Measurements from ENCODE around the gene GAD2. TPM values are rescaled to one million over a fixed set of nuclear protein-coding genes. Genes with fewer than 3 reads are reported as not detected.

The GAD2 gene
- total RNA-seq = not detected

- no peak for DNase-seq
These were observed at the start of gene GAD2 for GRCh38 chr10:26216585-26217395. TSS of gene GAD2 (plus strand) at chr10:26216774. CDS start at chr10:26216810, 36 bp downstream.

DNA sequence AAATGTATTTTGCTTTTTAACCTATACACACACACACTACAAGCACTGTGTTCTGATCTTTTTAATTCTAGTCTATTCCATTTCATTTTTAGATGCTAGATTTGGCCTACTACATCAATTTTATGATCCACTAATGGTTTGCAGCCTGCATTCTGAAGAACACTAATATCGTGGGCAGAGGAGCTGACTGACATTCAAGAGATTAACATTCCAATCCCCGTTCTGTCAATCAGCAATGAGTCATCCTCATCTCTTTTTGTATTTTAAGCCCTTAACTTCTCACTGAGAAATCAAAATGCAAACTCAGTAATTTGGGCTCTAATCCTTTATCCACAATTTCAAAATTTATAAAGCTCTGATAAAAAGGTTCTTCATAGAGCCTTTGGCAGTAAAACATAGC, 47.1 kb upstream of the GAD2 start:
- no peak for DNase-seq

- DNase-seq = no peak
These were observed 44.4 kb upstream of the GAD2 start for GRCh38 chr10:26172131-26172530.

DNA sequence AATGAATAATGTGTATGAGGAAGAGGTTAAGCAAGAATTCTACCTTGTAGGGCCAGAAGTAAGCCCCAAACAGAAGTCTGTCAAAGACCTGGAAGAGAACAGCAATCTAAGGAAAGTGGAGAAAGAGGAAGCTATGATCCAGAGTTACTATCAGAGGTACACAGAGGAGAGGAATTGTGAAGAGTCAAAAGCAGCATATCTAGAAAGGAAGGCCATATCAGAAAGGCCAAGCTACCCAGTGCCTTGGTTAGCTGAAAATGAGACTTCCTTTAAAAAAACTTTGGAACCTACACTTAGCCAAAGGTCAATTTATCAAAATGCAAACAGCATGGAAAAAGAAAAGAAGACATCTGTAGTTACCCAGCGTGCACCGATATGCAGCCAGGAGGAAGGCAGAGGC, 42.7 kb upstream of the GAD2 start:
- DNase-seq = no peak

- no peak for DNase-seq
These were observed 39.2 kb upstream of the GAD2 start for GRCh38 chr10:26177341-26177740.

DNA sequence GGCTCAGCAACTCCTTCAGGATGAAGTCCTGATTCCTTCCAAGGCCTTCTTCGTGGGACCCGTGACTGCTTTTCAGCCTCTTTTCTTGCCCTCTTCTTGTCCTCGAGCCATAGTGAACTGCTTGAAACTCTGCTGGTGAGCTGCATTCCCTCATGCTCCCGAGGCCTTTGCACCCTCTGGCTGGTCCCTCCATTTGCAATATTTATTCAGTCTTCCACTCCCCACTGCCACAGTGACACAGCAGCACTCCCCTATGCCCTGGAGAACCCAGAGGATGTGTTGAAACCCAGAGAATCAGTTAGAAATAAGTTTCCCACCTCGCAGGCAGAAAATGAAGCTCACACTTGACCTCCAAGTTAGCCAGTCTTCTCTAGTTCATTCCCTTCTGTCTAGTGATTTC, 22.3 kb upstream of the GAD2 start:
- DNase-seq = no peak

DNA sequence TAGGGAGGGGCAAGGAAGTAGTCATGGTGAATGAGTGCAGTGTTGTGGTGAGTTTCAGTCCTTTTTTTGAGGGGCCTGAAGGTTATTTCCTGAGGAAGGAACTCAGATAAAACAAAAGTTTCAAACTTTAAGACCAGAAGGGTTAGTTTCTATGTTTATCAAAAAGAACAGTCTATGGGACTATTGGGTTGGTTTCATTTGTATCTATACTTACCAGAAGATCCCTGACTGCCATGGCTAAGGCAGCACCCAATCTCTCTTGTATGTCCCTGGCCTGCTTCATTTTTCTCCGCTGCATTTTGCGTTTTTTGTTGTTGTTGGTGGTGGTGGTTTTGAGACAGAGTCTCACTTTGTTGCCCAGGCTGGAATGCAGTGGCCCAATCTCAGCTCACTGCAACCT, 19.3 kb upstream of the GAD2 start:
- DNase-seq = no peak

- no peak for DNase-seq
These were observed 18.5 kb upstream of the GAD2 start for GRCh38 chr10:26198119-26198518.

DNA sequence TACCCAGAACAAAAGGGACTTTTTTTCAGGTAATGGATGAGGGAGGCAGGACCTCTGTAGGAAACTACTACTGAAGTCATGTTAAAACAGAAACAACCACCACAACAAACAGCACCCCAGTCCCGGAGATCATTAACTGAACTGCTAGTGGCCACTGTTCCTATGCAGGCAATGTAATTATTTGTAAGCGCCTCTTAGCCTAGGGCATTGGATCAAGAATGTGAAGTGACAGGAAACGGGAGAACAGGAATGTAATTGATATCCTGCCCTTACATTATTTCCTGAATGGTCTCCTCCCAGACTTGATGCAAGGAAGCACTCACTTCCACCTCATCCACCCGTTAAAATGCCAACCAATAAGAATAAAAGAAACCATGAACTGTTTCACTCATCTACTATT, 16.7 kb upstream of the GAD2 start:
- no peak for DNase-seq

- no peak for DNase-seq
These were observed 11.4 kb upstream of the GAD2 start for GRCh38 chr10:26205223-26205622.

DNA sequence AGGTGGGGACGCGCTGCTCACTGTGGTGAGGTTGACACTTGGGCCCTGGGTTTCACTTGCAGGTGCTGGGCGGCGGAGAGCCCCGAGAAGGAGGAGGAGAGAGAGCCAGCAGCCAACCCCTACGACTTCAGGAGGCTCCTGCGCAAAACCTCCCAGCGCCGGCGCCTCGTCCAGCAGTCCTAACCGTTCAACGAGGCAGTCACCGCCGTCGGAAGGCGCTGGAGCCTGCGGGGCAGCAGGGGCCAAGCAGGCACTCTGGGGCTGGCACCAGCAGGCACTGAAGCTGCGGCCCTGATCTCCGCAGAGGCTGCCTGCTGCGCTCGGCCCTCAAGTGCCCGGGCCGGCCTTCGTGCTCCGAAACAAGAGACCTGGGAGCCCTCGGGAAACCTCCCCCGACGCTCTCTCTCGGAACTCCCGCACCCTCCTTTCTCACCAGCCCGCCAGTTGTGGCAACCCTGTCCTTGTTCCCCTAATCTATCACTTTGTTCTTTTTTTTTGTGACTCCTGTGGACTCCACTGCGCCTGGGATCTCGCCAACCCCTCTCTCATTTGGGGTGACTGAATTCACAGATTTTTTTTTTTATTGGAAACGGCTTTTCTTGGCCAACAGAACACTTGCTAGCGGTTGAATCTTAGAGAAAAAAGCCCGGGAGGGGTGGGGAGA, 4.7 kb upstream of the GAD2 start:
- DNase-seq = no peak

DNA sequence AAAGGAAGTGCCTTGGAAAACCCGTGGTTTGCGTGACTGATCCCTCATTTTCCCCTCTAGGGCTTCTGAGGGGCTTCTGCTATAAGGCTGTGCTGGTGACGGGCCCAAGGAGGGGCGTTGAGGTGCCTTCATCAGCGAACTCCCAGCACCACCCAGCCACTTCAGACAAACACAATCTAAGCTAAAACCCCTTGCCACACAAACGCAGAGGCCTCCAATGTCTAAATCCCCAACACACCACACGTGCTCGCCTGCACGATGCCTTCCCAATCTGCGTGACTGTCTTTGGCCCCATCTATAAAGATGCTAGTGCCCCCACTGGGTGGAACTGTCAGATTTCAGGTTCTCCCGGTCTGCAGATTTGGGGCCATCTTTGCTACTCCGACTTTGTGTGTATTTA, 4.1 kb upstream of the GAD2 start:
- no peak for DNase-seq

DNA sequence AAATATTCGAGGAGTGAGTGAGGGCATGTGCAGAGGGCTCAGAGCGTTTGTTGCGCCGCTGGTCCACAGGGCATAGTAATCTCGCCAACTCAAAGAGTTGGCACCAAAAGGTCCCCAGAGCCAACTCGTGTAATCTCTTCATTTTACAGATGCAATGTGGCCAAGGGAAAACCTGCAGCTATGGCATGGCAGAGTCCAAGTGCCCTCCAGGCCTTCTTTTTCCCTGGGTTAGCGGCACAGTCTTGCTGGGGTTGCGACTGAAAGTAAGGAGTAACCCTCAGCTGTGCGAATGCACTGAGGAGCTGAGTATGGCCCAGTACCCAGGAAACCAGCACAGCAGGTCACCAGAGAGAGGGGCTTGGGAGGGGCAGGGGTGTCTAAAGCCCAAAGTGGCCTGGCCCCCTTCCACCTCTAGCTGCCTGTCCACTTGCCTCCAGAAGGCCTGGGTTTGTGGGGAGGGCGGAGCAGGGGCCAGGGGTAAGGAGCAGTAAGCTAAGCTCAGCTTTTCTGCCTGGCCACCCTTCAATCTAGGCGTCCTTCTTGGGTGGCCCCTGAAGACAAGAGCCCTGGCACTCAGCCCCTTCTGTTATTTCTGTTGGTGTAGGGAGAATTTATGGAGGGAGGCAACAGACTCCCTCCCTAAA, 3.3 kb upstream of the GAD2 start:
- no peak for DNase-seq

DNA sequence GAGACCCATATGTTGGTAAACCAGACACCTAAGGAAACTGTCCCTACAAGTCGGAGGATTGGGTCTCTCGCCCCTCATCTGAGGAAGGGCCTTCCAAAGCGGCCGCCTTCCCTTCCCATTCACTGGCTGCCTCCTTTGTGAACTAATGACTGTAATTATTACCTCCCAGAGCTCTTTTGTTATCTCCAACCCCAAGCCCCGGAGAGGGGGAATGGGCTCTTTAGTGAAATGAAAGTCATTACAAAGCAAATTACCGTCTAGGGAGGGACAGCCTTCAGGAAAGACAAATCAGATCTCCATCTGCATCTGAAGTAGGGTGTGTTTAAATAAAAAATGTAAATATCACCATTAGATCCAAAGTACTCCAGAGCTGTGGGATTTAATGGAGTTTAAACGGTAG, 2.6 kb upstream of the GAD2 start:
- no peak for DNase-seq

DNA sequence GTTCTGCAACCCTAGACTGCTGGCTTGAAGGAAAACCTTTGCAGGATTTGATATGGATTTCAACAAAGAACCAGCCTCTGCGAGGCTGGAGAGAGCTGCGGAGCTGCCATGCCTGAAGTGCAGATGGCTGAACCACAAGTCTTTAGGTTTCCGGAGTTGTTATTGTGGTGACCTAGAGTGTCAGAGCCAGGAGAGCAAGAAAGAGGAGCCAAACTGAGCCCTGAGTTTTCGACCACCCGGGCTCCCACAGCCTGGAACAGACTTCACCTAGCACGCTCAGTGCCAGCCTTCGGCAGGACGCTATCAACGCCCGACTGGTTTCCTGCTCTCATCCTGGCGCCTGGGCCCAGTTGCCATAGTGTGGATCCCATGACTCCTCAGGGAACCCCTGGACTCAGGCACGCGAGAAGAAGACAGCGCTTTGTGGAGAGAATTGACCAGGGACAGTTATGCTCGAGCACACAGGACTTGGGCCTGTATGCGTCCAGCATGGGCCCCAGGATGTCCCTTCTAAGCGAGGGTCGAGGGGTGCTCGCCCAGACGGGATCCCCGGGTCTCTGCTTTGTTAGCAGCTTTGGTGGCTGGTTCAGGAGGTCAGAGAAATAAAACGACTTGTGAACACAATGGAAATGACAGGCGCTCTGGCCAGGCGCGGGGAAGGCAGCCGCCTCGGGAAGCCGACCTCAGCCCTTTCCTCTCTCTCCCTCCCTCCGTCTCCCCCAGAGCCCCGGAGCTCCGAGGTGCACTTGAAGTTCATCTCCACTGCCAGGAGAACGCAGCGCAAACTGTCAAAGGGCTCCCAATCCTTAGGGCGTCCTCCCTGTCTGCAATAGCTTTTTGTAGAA, 1.8 kb upstream of the GAD2 start:
- DNase-seq = no peak

- no peak for DNase-seq
These were observed 1.1 kb upstream of the GAD2 start for GRCh38 chr10:26215396-26215934.

GRCh38 chr10:26215935-26216584, 514 bp upstream of the GAD2 start:
- peak; percentile 79 for DNase-seq

- DNase-seq = no peak
These were observed 967 bp downstream of the GAD2 start for GRCh38 chr10:26217396-26218086.

DNA sequence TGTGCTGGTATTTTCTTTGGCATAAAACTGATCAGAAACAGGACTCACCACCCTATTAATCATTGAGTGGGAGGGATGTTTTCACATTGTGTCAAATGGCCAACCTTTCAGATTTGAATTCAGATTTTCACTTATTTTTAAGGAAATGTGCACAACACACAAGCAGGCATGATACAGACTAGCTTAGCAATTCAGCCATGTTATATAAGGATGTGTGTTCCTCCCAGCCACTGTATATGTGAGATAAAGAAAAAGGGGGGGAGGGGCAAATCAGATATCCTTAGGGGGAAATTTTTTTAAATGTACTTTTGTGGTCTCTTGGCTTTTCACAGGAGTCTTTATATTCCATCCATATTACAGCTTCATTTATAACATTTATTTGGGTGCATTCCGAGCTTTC, 3.1 kb downstream of the GAD2 start:
- DNase-seq = no peak

- DNase-seq = no peak
These were observed 4.3 kb downstream of the GAD2 start for GRCh38 chr10:26220901-26221300.

GRCh38 chr10:26221541-26221940, 5.0 kb downstream of the GAD2 start:
- DNase-seq = no peak

Measured in tongue (tissue), 2 donors.